Effector memory CD8-positive, alpha-beta T cell (primary cell): ENCODE results near the gene MAGI1.

Source experiments
- ATAC-seq: fragments of 150-1000 bp; cut with Tn5 transposase; replicated peaks from 2 replicates; pipeline ENCODE4 v1.10.0; 2021; ENCODE audit warnings: mild to moderate bottlenecking, moderate library complexity
- DNase-seq, 3 experiments: peaks; one replicate each; pipeline ENCODE4 v3.0.0; 2021
- H3K27ac Mint-ChIP-seq, 2 donors: one replicate each; pipeline ENCODE4 v1.8.0; 2022; ENCODE audit warnings: mild to moderate bottlenecking in 2 of 2, mixed read lengths in 2 of 2, moderate library complexity in 2 of 2
- H3K27me3 Mint-ChIP-seq, 2 donors: one replicate each; pipeline ENCODE4 v1.8.0; 2022; ENCODE audit warnings: mixed read lengths in 2 of 2
- H3K36me3 Mint-ChIP-seq: one replicate; pipeline ENCODE4 v1.8.0; 2022; ENCODE audit warnings: mild to moderate bottlenecking, moderate library complexity, mixed read lengths; ENCODE audit not compliant: insufficient read depth
- H3K4me1 Mint-ChIP-seq, 2 donors: one replicate each; pipeline ENCODE4 v1.8.0; 2022; ENCODE audit warnings: low read depth in 2 of 2, mixed read lengths in 2 of 2
- H3K4me3 Mint-ChIP-seq, 2 donors: one replicate each; pipeline ENCODE4 v1.8.0; 2022; ENCODE audit warnings: mild to moderate bottlenecking in 2 of 2, mixed read lengths in 2 of 2, moderate library complexity in 2 of 2
- H3K9me3 Mint-ChIP-seq, 2 donors: one replicate each; pipeline ENCODE4 v1.8.0; 2022; ENCODE audit warnings: mixed read lengths in 2 of 2

Gene MAGI1

DNA sequence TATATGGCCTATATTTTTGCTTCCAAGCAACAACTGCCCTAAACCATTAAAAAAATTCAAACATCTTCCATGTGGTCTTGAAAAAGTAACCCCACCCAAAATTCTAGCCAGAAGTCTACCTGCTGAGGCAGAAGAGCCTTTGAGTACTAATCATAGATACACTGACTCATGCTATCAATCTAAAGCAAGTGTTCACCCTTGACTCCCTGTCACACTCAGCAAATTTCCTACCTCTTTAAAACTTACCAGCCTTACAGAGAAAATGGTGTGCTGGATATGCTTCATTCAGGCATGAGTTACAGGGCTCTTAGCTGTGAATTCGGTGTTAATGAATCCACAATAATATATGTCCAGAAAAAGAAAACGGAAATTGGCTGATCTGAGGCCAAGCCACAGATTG lies 373.8 kb downstream of the MAGI1 start:
- Mint-ChIP-seq H3K36me3 (no peaks in the 10 kb centered on the region), H3K4me3 (no peak overlapping the region), H3K4me1 (no peaks in the 10 kb centered on the region), H3K27me3 (no peaks in the 10 kb centered on the region), H3K27ac (no peak overlapping the region), H3K9me3 (peaks cover 0 to 3% of the 10 kb centered on the region in 2 donors)
- ATAC-seq (no peak), DNase-seq (no peak)

DNA sequence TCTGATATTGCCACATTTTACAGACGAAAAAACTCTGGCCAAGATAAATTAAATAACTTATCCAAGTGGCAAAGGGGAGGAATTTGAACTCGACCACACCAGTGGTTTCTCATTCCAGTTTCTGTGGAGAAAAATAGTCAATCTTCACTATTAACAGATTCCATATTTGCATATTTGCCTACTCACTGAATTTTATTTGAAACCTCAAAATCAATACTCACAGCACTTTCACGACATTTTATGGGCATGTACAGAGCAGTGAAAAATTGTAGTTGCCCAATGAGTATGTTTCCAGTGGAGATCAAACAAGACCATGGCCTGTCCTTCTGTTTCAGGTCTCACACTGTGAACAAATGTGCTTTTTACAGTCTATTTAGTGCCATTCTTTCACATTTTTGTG lies 374.3 kb downstream of the MAGI1 start:
- ATAC-seq (no peak), DNase-seq (no peak)
- peaks cover 0 to 3% of the 10 kb centered on the region in 2 donors for H3K9me3 Mint-ChIP-seq
- H3K4me1 Mint-ChIP-seq = no peaks in the 10 kb centered on the region
- no peaks in the 10 kb centered on the region for H3K27me3 Mint-ChIP-seq
- no peak overlapping the region for H3K27ac Mint-ChIP-seq
- H3K36me3 Mint-ChIP-seq = no peaks in the 10 kb centered on the region
- H3K4me3 Mint-ChIP-seq = no peak overlapping the region

DNA sequence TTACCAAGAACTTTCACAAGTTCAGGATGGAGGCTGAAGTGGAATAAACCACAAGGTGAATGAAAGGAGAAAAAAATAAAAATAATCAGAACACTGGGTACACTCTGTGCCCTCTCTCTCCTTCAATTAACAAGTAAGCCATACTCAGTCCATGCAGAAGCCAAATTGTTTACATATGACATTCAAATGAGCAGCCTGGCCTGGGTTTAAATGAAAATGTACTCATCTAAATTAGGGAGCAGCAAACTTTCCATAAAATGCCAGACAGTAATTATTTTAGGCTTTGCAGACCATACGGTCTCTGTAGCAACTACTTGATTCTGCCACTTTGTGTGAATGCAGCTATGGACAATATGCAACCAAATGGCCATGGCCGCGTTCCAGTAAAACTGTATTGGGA lies 376.6 kb downstream of the MAGI1 start:
- Mint-ChIP-seq H3K36me3 (no peaks in the 10 kb centered on the region), H3K27ac (no peak overlapping the region), H3K4me1 (no peaks in the 10 kb centered on the region), H3K9me3 (peaks cover 0 to 5% of the 10 kb centered on the region in 2 donors), H3K27me3 (no peaks in the 10 kb centered on the region), H3K4me3 (no peak overlapping the region)
- DNase-seq (no peak), ATAC-seq (no peak)

DNA sequence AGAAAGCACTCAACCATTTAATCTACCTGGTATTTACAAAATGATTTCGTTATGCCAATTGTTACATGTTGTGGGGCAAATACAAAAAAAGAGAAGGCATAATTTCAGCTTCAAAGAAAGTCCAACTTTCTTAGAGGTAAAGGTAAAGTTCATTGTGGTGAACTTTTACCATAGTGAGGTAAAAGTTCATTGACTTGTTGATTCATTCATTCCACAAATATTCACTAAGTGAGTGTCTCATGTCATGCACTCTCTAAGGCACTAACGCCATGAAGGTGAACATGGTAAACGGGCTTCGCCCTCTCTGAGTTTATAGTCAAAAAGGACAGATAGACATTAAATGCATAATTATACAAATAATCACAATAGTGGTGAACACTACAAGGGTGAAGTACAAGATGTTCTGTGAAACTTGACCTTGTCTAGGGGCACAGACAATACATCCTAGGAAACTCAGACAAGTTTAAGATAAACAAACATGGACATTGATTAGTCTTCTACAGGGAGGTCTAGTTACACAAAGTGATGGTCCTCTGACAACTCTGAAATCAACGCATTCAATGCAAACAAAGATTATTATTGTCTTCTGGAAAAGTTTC lies 378.6 kb downstream of the MAGI1 start:
- no peaks in the 10 kb centered on the region for H3K4me1 Mint-ChIP-seq
- H3K27me3 Mint-ChIP-seq = no peaks in the 10 kb centered on the region
- no peak overlapping the region for H3K4me3 Mint-ChIP-seq
- DNase-seq (no peak), ATAC-seq (no peak)
- H3K36me3 Mint-ChIP-seq = no peaks in the 10 kb centered on the region
- H3K9me3 Mint-ChIP-seq = peaks cover 0 to 11% of the 10 kb centered on the region in 2 donors
- no peak overlapping the region for H3K27ac Mint-ChIP-seq

DNA sequence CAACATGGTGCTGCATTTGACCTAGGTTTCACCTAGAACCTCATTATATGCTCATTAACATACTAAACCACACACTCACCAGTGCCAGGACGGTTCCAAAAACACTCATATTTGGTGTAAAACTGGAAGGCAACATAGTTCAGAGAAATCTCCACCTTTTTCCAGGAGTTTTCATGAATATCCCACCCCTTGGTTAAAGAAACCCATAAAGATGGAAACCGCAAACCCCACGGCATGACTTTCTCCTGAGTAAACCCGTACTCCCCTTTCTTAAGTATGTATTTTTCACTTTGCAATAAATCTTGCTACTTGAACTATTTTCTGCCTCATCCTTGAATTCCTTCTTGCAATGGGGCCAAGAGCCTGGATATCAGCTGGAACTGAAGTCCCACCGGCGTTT lies 379.3 kb downstream of the MAGI1 start:
- Mint-ChIP-seq H3K27me3 (no peaks in the 10 kb centered on the region), H3K9me3 (peaks cover 0 to 10% of the 10 kb centered on the region in 2 donors), H3K4me1 (no peaks in the 10 kb centered on the region), H3K36me3 (no peaks in the 10 kb centered on the region), H3K27ac (no peak overlapping the region), H3K4me3 (no peak overlapping the region)
- ATAC-seq = no peak
- DNase-seq = no peak

DNA sequence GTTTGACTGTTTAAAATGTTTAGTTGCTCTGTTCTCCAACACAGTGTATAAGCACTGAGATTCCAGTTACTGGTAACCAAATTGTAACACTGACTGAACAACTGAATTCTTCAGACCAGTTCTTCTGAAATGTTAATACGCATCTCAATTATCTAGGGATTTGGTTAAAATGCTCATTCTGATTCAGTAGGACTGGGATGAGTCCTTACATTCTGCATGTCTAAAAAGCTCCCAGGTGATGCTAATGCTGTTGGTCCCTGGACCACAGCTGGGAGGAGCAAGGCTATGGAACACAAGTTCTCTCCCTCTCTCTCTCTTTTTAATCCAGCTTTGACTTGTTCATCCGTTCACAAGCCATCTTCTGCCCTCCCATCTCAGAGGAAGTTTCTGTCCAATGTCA lies 380.3 kb downstream of the MAGI1 start:
- Mint-ChIP-seq H3K36me3 (no peaks in the 10 kb centered on the region), H3K9me3 (peaks cover 0 to 9% of the 10 kb centered on the region in 2 donors), H3K27me3 (no peaks in the 10 kb centered on the region), H3K27ac (no peak overlapping the region), H3K4me1 (no peaks in the 10 kb centered on the region), H3K4me3 (no peak overlapping the region)
- DNase-seq = no peak
- ATAC-seq = no peak

DNA sequence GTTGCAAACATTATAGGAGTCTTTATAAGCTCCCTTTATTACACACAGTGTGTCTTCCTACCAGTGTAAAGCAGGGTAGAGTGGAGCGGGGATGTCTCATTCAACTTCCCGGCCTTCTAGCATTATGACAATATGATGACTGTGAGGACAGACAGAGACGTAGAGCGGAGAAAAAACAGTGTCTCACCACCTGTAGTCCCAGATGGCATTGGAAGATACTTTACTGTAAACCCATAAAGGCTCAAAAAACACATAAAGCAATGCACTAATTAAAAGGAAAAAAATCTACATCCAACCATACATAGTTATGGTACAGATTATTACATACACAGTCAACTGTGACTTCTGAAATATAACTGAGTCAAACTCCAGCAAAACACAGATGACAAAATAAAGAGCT lies 383.7 kb downstream of the MAGI1 start:
- Mint-ChIP-seq H3K4me1 (no peaks in the 10 kb centered on the region), H3K27ac (no peak overlapping the region), H3K36me3 (peaks cover 3% of the 10 kb centered on the region), H3K4me3 (no peak overlapping the region), H3K27me3 (no peaks in the 10 kb centered on the region), H3K9me3 (peaks cover 8 to 11% of the 10 kb centered on the region in 2 donors)
- ATAC-seq = no peak
- DNase-seq = no peak

DNA sequence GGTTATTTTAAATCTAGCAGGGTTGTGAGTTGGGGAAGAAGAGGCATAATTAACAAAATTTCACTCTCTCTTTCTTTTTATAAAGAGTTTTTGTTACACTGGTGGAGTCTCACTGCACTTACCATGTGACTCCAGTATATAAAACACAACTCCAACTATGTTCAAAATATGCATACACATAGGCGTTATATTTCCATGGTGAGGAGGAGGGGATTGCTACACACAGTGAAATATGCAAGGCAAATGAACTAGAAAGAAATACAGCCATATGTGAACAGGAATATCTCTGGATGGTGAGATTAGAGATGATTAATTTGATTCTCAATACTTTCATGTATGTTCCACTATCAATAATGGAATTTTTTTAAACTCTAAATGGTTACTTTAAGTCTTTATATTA lies 385.0 kb downstream of the MAGI1 start:
- H3K9me3 Mint-ChIP-seq = peaks cover 8 to 11% of the 10 kb centered on the region in 2 donors
- no peaks in the 10 kb centered on the region for H3K4me1 Mint-ChIP-seq

DNA sequence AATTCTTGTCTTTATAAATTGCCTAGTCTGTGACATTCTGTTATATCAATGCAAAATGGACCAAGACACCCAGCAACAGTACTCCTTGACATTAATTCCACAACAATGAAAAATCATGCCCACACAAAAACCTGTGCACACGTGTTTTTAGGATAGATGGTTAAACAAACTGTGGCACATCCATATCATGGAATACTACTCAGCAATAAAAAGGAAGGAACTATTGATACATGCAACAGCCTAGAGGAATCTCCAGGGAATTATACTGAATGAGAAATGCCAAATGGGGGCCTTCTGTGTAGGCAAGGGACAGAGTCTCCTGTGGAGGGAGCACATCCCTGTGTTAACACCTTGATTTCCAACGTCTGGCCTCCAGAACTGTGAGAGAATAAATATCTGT lies 388.5 kb downstream of the MAGI1 start:
- Mint-ChIP-seq H3K4me3 (no peak overlapping the region), H3K27me3 (no peaks in the 10 kb centered on the region), H3K36me3 (peaks cover 3% of the 10 kb centered on the region), H3K9me3 (peaks cover 3 to 14% of the 10 kb centered on the region in 2 donors), H3K27ac (no peak overlapping the region), H3K4me1 (no peaks in the 10 kb centered on the region)
- ATAC-seq (no peak), DNase-seq (no peak)

More for the DNA sequence above, 385.0 kb downstream of the MAGI1 start:
- H3K36me3 Mint-ChIP-seq = peaks cover 3% of the 10 kb centered on the region
- no peak overlapping the region for H3K4me3 Mint-ChIP-seq
- H3K27me3 Mint-ChIP-seq = no peaks in the 10 kb centered on the region
- ATAC-seq (no peak), DNase-seq (no peak)
- H3K27ac Mint-ChIP-seq = no peak overlapping the region

DNA sequence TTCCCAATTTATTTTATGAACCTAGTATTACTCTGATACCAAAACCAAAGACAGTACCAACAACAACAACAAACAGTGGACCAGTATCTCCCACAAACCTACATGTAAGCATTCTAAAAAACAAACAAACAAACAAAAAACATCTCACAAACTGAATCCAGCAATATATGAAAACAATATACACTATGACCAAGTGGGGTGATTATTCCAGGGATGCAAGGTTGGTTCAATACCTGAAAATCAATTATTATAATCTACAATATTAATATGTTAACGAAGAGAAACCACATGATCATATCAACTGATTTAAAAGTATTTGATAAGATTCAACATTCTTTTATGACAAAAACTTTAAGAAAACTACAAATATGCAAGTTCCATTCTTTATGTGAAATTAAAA lies 391.3 kb downstream of the MAGI1 start:
- Mint-ChIP-seq H3K4me1 (no peaks in the 10 kb centered on the region), H3K36me3 (peaks cover 3% of the 10 kb centered on the region), H3K9me3 (peaks cover 7 to 21% of the 10 kb centered on the region in 2 donors), H3K27ac (no peak overlapping the region), H3K4me3 (no peak overlapping the region), H3K27me3 (no peaks in the 10 kb centered on the region)
- no peak for ATAC-seq
- no peak for DNase-seq

DNA sequence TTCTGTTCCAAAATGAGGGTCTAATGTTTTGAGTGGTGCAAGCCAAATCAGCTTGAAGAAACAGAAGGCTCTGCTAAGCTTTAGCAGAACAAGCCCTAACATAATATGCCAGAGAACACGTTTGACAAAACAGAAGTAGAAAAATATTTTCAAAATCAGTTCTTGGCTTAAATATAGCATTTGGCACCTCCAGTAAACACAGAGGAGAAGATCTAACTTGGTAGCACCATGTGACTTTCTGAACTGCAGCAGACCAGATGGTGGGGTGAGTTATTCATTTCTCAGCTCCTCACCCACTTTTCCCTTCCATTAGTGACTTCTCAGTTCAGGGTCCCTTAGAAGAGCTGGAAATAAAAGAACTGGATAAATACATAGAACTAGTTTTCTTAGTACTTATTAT lies 395.8 kb downstream of the MAGI1 start:
- peaks cover 8 to 21% of the 10 kb centered on the region in 2 donors for H3K9me3 Mint-ChIP-seq
- no peaks in the 10 kb centered on the region for H3K4me1 Mint-ChIP-seq
- ATAC-seq (no peak), DNase-seq (no peak)
- H3K36me3 Mint-ChIP-seq = no peaks in the 10 kb centered on the region
- no peak overlapping the region for H3K27ac Mint-ChIP-seq
- no peak overlapping the region for H3K4me3 Mint-ChIP-seq
- H3K27me3 Mint-ChIP-seq = no peaks in the 10 kb centered on the region

DNA sequence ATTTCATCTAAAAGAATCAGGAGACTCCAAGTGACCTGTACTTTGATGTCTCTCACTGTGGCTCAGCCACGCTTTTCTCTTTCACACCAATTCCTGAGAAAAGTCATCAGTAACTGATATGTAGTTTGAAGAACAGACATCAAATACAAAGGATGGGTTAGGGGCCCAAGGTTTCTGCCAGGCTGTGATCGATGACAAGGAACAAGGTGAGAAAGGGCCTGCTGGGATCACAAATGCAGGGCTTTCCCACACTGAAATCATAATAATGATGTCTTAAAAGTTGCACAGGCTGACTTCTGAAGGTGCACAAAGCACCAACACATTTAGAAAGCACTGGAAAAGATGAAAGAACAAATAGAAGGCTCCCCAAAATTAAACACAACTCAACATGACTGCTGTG lies 396.9 kb downstream of the MAGI1 start:
- no peaks in the 10 kb centered on the region for H3K36me3 Mint-ChIP-seq
- DNase-seq = no peak
- peaks cover 10 to 19% of the 10 kb centered on the region in 2 donors for H3K9me3 Mint-ChIP-seq
- H3K27me3 Mint-ChIP-seq = no peaks in the 10 kb centered on the region
- no peak overlapping the region for H3K4me3 Mint-ChIP-seq
- H3K4me1 Mint-ChIP-seq = no peaks in the 10 kb centered on the region
- no peak for ATAC-seq
- H3K27ac Mint-ChIP-seq = no peak overlapping the region

DNA sequence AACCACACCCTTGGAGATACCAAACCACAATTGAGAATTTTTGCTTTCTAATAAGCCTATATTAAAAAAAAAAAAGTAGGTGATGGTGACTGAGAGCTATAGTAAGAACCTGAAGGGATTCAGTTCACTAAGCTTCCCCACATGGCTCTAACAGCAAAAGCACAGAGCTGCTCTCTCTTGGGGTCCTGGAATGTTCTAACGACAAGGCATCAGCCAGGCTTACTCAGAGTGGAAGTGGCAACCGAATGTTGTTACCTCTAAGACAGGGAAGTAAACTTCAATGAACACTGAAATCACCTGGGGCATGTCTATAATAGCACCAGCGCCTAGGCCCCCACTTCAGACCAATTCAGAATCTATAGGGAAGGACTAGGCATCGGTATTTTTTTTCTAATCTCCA lies 397.7 kb downstream of the MAGI1 start:
- Mint-ChIP-seq H3K36me3 (no peaks in the 10 kb centered on the region), H3K9me3 (peaks cover 13 to 15% of the 10 kb centered on the region in 2 donors), H3K27ac (no peak overlapping the region), H3K4me1 (no peaks in the 10 kb centered on the region), H3K4me3 (no peak overlapping the region), H3K27me3 (no peaks in the 10 kb centered on the region)
- DNase-seq = no peak
- ATAC-seq = no peak

DNA sequence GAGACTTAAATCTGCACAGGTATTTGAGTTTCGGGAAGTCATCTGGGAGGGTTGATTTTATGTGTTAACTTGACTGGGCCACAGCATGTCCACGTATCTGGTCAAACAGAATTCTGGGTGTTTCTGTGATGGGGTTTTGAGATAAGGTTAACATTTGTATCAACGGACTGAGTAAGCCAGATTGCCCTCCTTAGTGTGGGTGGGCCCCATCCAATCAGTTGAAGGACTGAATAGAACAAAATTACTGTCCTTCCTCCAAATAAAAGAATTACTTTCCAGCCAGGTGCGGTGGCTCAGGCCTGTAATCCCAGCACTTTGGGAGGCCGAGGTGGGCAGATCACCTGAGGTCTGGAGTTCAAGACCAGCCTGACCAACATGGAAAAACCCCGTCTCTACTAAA lies 399.3 kb downstream of the MAGI1 start:
- H3K27me3 Mint-ChIP-seq = no peaks in the 10 kb centered on the region
- no peaks in the 10 kb centered on the region for H3K4me1 Mint-ChIP-seq
- no peak overlapping the region for H3K4me3 Mint-ChIP-seq
- ATAC-seq (no peak), DNase-seq (no peak)
- H3K27ac Mint-ChIP-seq = no peak overlapping the region
- peaks cover 13 to 15% of the 10 kb centered on the region in 2 donors for H3K9me3 Mint-ChIP-seq
- H3K36me3 Mint-ChIP-seq = peaks cover 4% of the 10 kb centered on the region

DNA sequence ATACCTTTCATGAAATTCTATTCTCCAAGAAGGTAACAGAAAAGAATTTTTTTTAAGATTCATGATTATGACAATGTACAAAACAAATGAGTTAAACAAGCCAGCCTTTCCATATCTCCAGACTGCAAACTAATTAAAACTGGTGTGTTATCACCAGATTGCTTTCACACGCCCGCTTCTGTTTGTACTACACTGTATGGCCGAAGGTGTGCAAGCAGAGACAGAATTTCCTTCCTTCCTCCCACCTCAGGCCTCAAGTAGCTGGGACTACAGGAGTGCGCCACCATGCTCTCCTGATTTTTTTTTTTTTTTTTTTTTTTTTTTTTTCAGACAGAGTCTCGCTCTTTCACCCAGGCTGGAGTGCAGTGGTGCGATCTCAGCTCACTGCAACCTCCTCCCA lies 400.4 kb downstream of the MAGI1 start:
- no peak overlapping the region for H3K27ac Mint-ChIP-seq
- DNase-seq (no peak), ATAC-seq (no peak)
- H3K9me3 Mint-ChIP-seq = peaks cover 8% of the 10 kb centered on the region in 2 donors
- H3K36me3 Mint-ChIP-seq = peaks cover 4% of the 10 kb centered on the region
- H3K27me3 Mint-ChIP-seq = no peaks in the 10 kb centered on the region
- H3K4me1 Mint-ChIP-seq = no peaks in the 10 kb centered on the region
- no peak overlapping the region for H3K4me3 Mint-ChIP-seq
